ENCODE data around the gene KNDC1. TPM values are rescaled to one million over a fixed set of nuclear protein-coding genes. Genes with fewer than 3 reads are reported as not detected.

KNDC1 gene
- total RNA-seq, 1 experiment from 2014 or later, result 1.7 TPM

- Histone ChIP-seq H3F3A (ENCODE audit: insufficient read depth, low read depth) (no peaks in the 10 kb centered on the region; the same call in 1 of the 2 replicates), H3K9me2 (ENCODE audit: insufficient read depth) (no peaks in the 10 kb centered on the region), H3K79me2 (ENCODE audit: low read depth) (no peaks in the 10 kb centered on the region), H3K4me1 (replicated peaks; ENCODE audit: insufficient read depth) (peaks cover 15% of the 10 kb centered on the region), H3K27me3 (ENCODE audit: insufficient read depth, low read depth) (no peaks in the 10 kb centered on the region), H4K20me1 (ENCODE audit: insufficient read depth) (no peaks in the 10 kb centered on the region), H3K4me2 (no peak overlapping the region), H3K9me3 (ENCODE audit: insufficient read depth, low read depth) (no peaks in the 10 kb centered on the region), H3K36me3 (ENCODE audit: low read depth) (no peaks in the 10 kb centered on the region), H3K4me3 (no peak overlapping the region), H3K27ac (no peak overlapping the region), H2AFZ (no peak overlapping the region)
- BruUV-seq (replicated peaks), result no TSS peak
- ChIA-PET POLR2A (ENCODE audit: unreplicated experiment) (no interaction called here), CTCF (interaction anchor here (0.6 kb wide), 1 partner anchor 31 kb away, joined by 5 read pairs; the partner anchor contains the start of gene VENTX)
- no peak for DNase-seq
- intact Hi-C loops (cut with micrococcal nuclease; ENCODE audit: unreplicated experiment), result no loop called here
- no peak for TF ChIP-seq EZH2 (IDR thresholded peaks at IDR 0.05; ENCODE audit: low read depth)
- TF ChIP-seq, protein P1, sequence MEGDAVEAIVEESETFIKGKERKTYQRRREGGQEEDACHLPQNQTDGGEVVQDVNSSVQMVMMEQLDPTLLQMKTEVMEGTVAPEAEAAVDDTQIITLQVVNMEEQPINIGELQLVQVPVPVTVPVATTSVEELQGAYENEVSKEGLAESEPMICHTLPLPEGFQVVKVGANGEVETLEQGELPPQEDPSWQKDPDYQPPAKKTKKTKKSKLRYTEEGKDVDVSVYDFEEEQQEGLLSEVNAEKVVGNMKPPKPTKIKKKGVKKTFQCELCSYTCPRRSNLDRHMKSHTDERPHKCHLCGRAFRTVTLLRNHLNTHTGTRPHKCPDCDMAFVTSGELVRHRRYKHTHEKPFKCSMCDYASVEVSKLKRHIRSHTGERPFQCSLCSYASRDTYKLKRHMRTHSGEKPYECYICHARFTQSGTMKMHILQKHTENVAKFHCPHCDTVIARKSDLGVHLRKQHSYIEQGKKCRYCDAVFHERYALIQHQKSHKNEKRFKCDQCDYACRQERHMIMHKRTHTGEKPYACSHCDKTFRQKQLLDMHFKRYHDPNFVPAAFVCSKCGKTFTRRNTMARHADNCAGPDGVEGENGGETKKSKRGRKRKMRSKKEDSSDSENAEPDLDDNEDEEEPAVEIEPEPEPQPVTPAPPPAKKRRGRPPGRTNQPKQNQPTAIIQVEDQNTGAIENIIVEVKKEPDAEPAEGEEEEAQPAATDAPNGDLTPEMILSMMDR (conservative IDR thresholded peaks at IDR 0.05), result no peak
Measured at GRCh38 chr10:133268532-133268931, 108.5 kb downstream of the KNDC1 start.

DNA sequence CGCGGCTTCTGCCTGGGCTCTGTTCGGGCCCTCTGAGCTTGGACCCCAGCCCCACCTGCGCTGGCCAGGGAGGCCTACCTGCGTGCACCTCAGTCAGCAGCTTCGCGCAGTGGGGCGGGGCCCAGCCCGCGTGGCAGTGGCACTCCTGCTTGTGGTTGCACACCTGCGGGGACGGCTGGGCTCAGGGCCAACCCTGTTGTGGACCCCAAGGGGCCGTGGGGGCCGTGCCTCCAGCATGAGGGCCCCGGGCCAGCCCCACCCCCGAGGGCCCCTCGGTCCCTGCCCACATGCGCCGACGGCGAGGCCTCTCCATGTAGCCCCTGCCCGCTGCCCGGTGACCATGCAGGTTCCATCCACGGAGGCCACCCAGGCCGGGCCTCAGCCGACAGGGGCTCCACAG lies 109.3 kb downstream of the KNDC1 start:
- Histone ChIP-seq H3K79me2 (ENCODE audit: low read depth) (no peaks in the 10 kb centered on the region), H2AFZ (no peak overlapping the region), H3F3A (ENCODE audit: insufficient read depth, low read depth) (no peaks in the 10 kb centered on the region; the same call in 1 of the 2 replicates), H3K9me3 (ENCODE audit: insufficient read depth, low read depth) (no peaks in the 10 kb centered on the region), H3K27me3 (ENCODE audit: insufficient read depth, low read depth) (no peaks in the 10 kb centered on the region), H3K36me3 (ENCODE audit: low read depth) (no peaks in the 10 kb centered on the region), H3K4me2 (no peak overlapping the region), H3K9me2 (ENCODE audit: insufficient read depth) (no peaks in the 10 kb centered on the region), H3K4me1 (replicated peaks; ENCODE audit: insufficient read depth) (peaks cover 11% of the 10 kb centered on the region), H4K20me1 (ENCODE audit: insufficient read depth) (no peaks in the 10 kb centered on the region), H3K4me3 (no peak overlapping the region), H3K27ac (no peak overlapping the region)
- ChIA-PET POLR2A (ENCODE audit: unreplicated experiment) (no interaction called here), CTCF (no interaction called here)
- no TSS peak for BruUV-seq (replicated peaks)
- intact Hi-C loops (cut with micrococcal nuclease; ENCODE audit: unreplicated experiment), result no loop called here
- TF ChIP-seq EZH2 (IDR thresholded peaks at IDR 0.05; ENCODE audit: low read depth), result no peak
- TF ChIP-seq, protein P1 (conservative IDR thresholded peaks at IDR 0.05), result no peak
- DNase-seq, result no peak

DNA sequence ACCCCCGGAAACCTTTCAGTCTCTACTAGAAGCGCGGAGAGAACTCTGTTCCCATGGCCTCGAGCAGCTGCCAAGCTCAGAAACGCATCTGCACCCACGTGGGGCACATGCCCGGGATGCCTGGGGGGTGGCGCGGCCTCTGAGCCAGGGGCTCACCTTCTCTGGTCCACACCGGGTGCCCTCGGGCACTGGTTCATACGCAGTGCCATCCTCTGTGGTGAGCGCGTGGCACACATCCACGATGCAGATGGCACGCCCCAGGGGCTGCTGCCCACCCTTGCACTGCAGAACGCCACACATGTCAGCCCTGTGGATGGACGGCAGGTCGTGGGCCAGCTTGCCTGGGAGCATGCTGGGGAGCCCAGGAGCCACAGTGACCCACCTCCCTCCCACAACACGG lies 110.2 kb downstream of the KNDC1 start:
- Histone ChIP-seq H2AFZ (no peak overlapping the region), H3K27ac (no peak overlapping the region), H3K4me3 (no peak overlapping the region), H3K9me2 (ENCODE audit: insufficient read depth) (no peaks in the 10 kb centered on the region), H3K4me1 (replicated peaks; ENCODE audit: insufficient read depth) (peaks cover 14% of the 10 kb centered on the region), H3K4me2 (no peak overlapping the region), H3K27me3 (ENCODE audit: insufficient read depth, low read depth) (no peaks in the 10 kb centered on the region), H3F3A (ENCODE audit: insufficient read depth, low read depth) (no peaks in the 10 kb centered on the region; the same call in 1 of the 2 replicates), H3K79me2 (ENCODE audit: low read depth) (no peaks in the 10 kb centered on the region), H4K20me1 (ENCODE audit: insufficient read depth) (no peaks in the 10 kb centered on the region), H3K36me3 (ENCODE audit: low read depth) (no peaks in the 10 kb centered on the region), H3K9me3 (ENCODE audit: insufficient read depth, low read depth) (no peaks in the 10 kb centered on the region)
- ChIA-PET CTCF (no interaction called here), POLR2A (ENCODE audit: unreplicated experiment) (no interaction called here)
- TF ChIP-seq, protein P1 (conservative IDR thresholded peaks at IDR 0.05), result no peak
- no peak for TF ChIP-seq EZH2 (IDR thresholded peaks at IDR 0.05; ENCODE audit: low read depth)
- BruUV-seq (replicated peaks), result no TSS peak
- DNase-seq, result no peak
- intact Hi-C loops (cut with micrococcal nuclease; ENCODE audit: unreplicated experiment), result no loop called here
